Common myeloid progenitor, CD34-positive (primary cell): ENCODE measurements around the gene CFAP97D2.
A peak's percentile ranks its signal among the peaks of the same experiment; 100 is the strongest.

Experiments used
- CTCF ChIA-PET: fragments of 350-600 bp; sonication (Branson Sonifier 250); formaldehyde crosslinking; loops from one replicate; lab custom pipeline; 2021; ENCODE audit warnings: antibody characterized with exemption; lab: Charles Lee
- POLR2A ChIA-PET: fragments of 350-600 bp; sonication (Branson Sonifier 250); formaldehyde crosslinking; loops from one replicate; lab custom pipeline; 2021; ENCODE audit warnings: antibody characterized with exemption; lab: Charles Lee
- DNase-seq, 3 donors: peaks; one replicate each; pipeline versions ENCODE4 v3.0.0 to v3.0.0-alpha.2; 2013
- H3K27ac ChIP-seq, 2 experiments: 1 replicate in 1 of 2; 2 replicates in 1 of 2; pipeline ENCODE4 v1.7.0; 2013; ENCODE audit warnings: inconsistent platforms in 2 of 2, low read length in 2 of 2, mild to moderate bottlenecking in 2 of 2, low read depth in 1 of 2, moderate library complexity in 1 of 2; ENCODE audit not compliant: severe bottlenecking in 2 of 2, insufficient read depth in 1 of 2, poor library complexity in 1 of 2
- H3K27me3 ChIP-seq, 5 experiments: replicated peaks in 2 of 5; 1 replicate in 3 of 5; 2 replicates in 2 of 5; pipeline versions ENCODE4 v1.6.1 to v1.7.0; 2013; ENCODE audit warnings: low read length in 4 of 5, mild to moderate bottlenecking in 2 of 5, moderate library complexity in 2 of 5, inconsistent platforms in 1 of 5; ENCODE audit not compliant: insufficient read depth in 5 of 5, control insufficient read depth in 4 of 5
- H3K36me3 ChIP-seq, 4 experiments: 1 replicate in 2 of 4; 2 replicates in 2 of 4; pipeline versions ENCODE4 v1.6.1 to v1.7.0; 2013; ENCODE audit warnings: low read length in 3 of 4, control low read depth in 1 of 4, mild to moderate bottlenecking in 1 of 4; ENCODE audit not compliant: control insufficient read depth in 4 of 4, insufficient read depth in 4 of 4
- H3K4me1 ChIP-seq, 4 experiments: 1 replicate in 3 of 4; 2 replicates in 1 of 4; pipeline versions ENCODE4 v1.6.1 to v1.7.1; 2013; ENCODE audit warnings: low read length in 3 of 4, mild to moderate bottlenecking in 3 of 4, control low read depth in 1 of 4, inconsistent platforms in 1 of 4, moderate library complexity in 1 of 4; ENCODE audit not compliant: control insufficient read depth in 4 of 4, insufficient read depth in 4 of 4; ENCODE audit errors: control extremely low read depth in 1 of 4
- H3K4me3 ChIP-seq, 7 experiments: 1 replicate in 4 of 7; 2 replicates in 3 of 7; pipeline versions ENCODE4 v1.5.1 to v1.7.0; 2013; ENCODE audit warnings: mild to moderate bottlenecking in 7 of 7, low read length in 6 of 7, moderate library complexity in 6 of 7, inconsistent platforms in 2 of 7, low read depth in 2 of 7, control low read depth in 1 of 7; ENCODE audit not compliant: insufficient read depth in 4 of 7, control insufficient read depth in 1 of 7; ENCODE audit errors: extremely low read depth in 1 of 7
- H3K9me3 ChIP-seq, 5 experiments: 1 replicate in 4 of 5; 2 replicates in 1 of 5; pipeline versions ENCODE4 v1.6.1 to v1.7.1; 2013; ENCODE audit warnings: low read length in 4 of 5, mild to moderate bottlenecking in 2 of 5, inconsistent platforms in 1 of 5, low read depth in 1 of 5, moderate library complexity in 1 of 5; ENCODE audit not compliant: control insufficient read depth in 4 of 5, insufficient read depth in 2 of 5; ENCODE audit errors: control extremely low read depth in 1 of 5
- WGBS: methylation state at CpG from one replicate; pipeline ENCODE4 v1.1.5; 2013; ENCODE audit not compliant: insufficient coverage; 5-methylcytosine and 5-hydroxymethylcytosine counted together

CFAP97D2 gene

DNA sequence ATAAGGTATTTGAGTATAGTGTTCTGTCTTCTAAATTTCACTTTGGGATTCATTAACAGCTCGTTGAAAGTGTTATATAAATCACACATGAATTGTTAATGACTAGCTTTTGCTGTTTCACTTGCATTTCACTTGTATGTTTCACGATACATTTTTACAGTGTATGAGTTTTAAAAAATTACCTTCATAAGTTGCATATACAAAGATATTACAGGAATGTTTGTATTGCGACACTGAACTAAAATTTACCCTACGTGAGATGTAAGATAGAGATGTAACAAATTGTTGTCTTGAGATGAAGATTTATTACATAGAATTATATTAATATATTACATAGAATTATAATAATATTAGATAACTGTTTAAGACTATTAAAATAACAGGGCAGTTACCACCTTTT, 57.2 kb downstream of the CFAP97D2 start:
- WGBS = no CpG with 5 or more reads among the region's 4 CpGs
- H3K9me3 ChIP-seq = no peaks in the 10 kb centered on the region
- CTCF ChIA-PET = interaction anchor here (1.0 to 1.4 kb wide), 5 partner anchors 9 to 16 kb away, joined by 3 to 4 read pairs (median 3); no protein-coding TSS in a partner anchor
- H3K4me3 ChIP-seq = peak overlapping the region in 4 of 7 experiments; percentile 72 to 87 (median 84)
- POLR2A ChIA-PET = interaction anchor here (1.2 kb wide), 1 partner anchor 93 kb away, joined by 3 read pairs; no protein-coding TSS in a partner anchor
- DNase-seq = no peak
- H3K27me3 ChIP-seq = no peaks in the 10 kb centered on the region
- peaks cover 9 to 38% (median 29%) of the 10 kb centered on the region in 4 experiments for H3K36me3 ChIP-seq
- peaks cover 9 to 15% (median 9%) of the 10 kb centered on the region in 4 experiments for H3K4me1 ChIP-seq
- H3K27ac ChIP-seq = peak overlapping the region in 1 of 2 experiments; percentile 81

DNA sequence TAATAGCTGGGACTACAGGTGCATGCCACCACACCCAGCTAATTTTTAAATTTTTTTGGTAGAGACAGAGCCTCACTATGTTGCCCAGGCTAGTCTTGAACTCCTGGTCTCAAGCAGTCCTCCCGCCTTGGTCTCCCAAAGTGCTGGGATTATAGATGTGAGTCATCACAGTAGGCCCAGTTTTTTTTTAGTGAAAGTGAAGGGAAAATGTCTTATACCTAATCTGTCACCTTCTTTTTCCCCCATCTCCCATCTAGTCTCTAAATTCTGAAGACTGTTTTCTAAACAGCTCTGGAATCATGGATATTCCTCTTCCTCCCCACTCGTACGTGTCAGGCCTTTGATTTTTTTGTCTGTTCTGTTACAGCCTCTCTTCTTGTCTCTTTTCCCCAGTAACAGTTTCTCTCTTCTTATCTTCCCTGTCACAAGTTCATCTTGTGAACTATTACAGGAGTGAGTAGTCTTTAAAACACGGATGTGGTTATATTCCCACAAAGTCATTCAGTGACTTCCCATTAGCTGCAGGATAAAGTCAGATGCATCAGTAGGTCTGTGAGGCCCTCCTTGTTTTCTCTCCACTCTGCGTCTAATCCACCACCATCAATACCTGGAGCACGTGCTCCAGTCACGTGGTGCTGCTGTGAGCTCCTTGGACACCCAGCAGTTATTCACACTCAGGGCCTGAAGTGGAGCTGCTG, 58.5 kb downstream of the CFAP97D2 start:
- no peak for DNase-seq
- POLR2A ChIA-PET = interaction anchor here (0.6 to 0.7 kb wide), 2 partner anchors 91 to 569 kb away, joined by 5 to 7 read pairs; no protein-coding TSS in a partner anchor
- H3K27ac ChIP-seq = peak overlapping the region in 1 of 2 experiments; percentile 17
- 90% methylated on average over 4 of the region's 7 CpGs for WGBS
- peaks cover 9 to 15% (median 9%) of the 10 kb centered on the region in 4 experiments for H3K4me1 ChIP-seq
- no peak overlapping the region for H3K4me3 ChIP-seq
- no peaks in the 10 kb centered on the region for H3K9me3 ChIP-seq
- H3K36me3 ChIP-seq = peaks cover 15 to 51% (median 42%) of the 10 kb centered on the region in 4 experiments
- H3K27me3 ChIP-seq = no peaks in the 10 kb centered on the region
- CTCF ChIA-PET = interaction anchor here (0.7 to 1.6 kb wide), 7 partner anchors 8 to 308 kb away, joined by 3 to 4 read pairs (median 3); no protein-coding TSS in a partner anchor

DNA sequence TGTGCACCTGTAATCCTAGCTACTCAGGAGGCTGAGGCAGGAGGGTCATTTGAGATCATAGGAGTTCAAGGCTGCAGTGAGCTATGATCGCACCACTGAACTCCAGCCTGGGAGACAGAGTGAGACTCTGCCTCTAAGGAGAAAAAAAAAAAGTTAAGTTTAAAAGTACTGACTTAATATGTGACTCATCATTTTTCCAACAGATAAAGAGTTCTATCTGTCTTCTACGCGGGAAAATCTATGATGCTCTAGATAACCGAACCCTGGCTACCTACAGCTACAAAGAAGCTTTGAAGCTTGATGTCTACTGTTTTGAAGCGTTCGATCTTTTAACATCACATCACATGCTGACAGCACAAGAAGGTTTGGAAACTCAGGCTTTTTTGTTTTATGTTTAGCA, 62.9 kb downstream of the CFAP97D2 start:
- ChIA-PET POLR2A (no interaction called here), CTCF (interaction anchor here (0.7 kb wide), 1 partner anchor 43 kb away, joined by 3 read pairs; no protein-coding TSS in a partner anchor)

DNA sequence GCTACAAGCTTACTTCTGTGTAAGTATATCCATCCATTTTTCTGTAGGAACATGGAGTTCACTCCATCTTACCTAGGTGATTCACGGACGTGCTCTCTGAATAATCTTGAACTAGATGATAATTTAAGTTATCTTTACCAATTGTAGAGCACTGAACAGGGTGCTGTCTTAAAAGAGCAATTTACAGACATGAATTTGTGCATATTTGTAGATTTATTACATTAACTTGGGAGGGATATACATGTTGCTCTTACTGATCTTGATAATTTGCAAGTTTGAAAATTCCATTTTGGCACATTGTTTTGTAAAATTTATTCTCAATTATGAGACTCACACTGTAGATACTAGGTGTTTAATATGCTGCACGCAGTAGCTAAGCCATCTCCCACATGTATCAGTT, 64.9 kb downstream of the CFAP97D2 start:
- H3K36me3 ChIP-seq = peaks cover 39 to 98% (median 72%) of the 10 kb centered on the region in 4 experiments
- no peak overlapping the region for H3K27ac ChIP-seq
- no peak for DNase-seq
- no peaks in the 10 kb centered on the region for H3K27me3 ChIP-seq
- WGBS = no CpG with 5 or more reads among the region's 3 CpGs
- H3K9me3 ChIP-seq = no peaks in the 10 kb centered on the region
- H3K4me1 ChIP-seq = no peaks in the 10 kb centered on the region
- H3K4me3 ChIP-seq = no peak overlapping the region
- POLR2A ChIA-PET = no interaction called here
- CTCF ChIA-PET = no interaction called here

More for the DNA sequence above, 62.9 kb downstream of the CFAP97D2 start:
- Histone ChIP-seq H3K4me1 (no peaks in the 10 kb centered on the region), H3K36me3 (peaks cover 39 to 93% (median 73%) of the 10 kb centered on the region in 4 experiments), H3K4me3 (no peak overlapping the region), H3K27me3 (no peaks in the 10 kb centered on the region), H3K9me3 (no peaks in the 10 kb centered on the region), H3K27ac (no peak overlapping the region)
- 100% methylated on average over 4 of the region's 6 CpGs for WGBS
- DNase-seq = no peak

DNA sequence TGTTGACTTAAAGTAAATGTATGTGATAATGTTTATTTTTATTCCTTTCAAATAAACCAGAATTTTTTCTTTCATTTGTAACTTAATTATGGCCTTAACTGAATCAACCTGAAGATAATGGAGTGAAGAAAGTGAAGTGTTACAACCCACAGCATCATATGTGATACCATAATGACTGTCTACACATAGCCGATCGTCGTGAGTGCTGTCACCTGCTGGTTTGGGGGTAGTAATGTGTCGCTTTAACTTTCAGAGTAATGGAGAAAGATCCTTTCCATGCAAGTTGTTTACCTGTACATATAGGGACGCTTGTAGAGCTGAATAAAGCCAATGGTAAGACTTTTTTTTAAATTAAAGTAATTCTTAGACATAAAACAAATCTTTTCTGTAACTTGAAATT, 65.6 kb downstream of the CFAP97D2 start:
- WGBS = no CpG with 5 or more reads among the region's 5 CpGs
- POLR2A ChIA-PET = no interaction called here
- H3K4me3 ChIP-seq = no peak overlapping the region
- H3K4me1 ChIP-seq = no peaks in the 10 kb centered on the region
- no peak for DNase-seq
- H3K36me3 ChIP-seq = peaks cover 39 to 98% (median 71%) of the 10 kb centered on the region in 4 experiments
- H3K27ac ChIP-seq = no peak overlapping the region
- H3K27me3 ChIP-seq = no peaks in the 10 kb centered on the region
- no peaks in the 10 kb centered on the region for H3K9me3 ChIP-seq
- CTCF ChIA-PET = interaction anchor here (0.9 kb wide), 1 partner anchor 8 kb away, joined by 3 read pairs; no protein-coding TSS in a partner anchor

DNA sequence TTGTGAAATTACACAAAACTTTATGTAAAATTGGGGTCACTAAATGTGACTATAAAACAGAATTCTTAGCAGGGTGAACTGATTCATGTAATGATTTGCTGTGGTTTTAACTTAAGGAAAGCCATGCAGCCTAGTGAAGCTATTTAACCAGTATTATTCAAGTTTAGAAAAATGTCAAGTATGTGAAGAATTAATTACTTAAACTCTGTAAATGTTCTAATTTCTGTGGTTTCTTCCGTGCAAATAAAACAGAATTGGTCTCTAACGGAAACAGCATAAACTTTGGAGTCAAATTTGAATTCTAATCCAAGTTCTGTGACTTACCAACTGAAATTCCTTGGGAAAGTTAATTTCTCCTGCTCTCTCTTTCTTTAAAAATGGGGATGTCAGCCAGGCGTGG, 69.0 kb downstream of the CFAP97D2 start:
- 100% methylated on average over 3 of the region's 3 CpGs for WGBS
- CTCF ChIA-PET = interaction anchor here (1.3 kb wide), 1 partner anchor 12 kb away, joined by 3 read pairs; no protein-coding TSS in a partner anchor
- POLR2A ChIA-PET = no interaction called here
- H3K4me3 ChIP-seq = no peak overlapping the region
- peaks cover 28 to 96% (median 69%) of the 10 kb centered on the region in 4 experiments for H3K36me3 ChIP-seq
- no peaks in the 10 kb centered on the region for H3K9me3 ChIP-seq
- H3K27me3 ChIP-seq = no peaks in the 10 kb centered on the region
- H3K27ac ChIP-seq = no peak overlapping the region
- no peak for DNase-seq
- no peaks in the 10 kb centered on the region for H3K4me1 ChIP-seq

DNA sequence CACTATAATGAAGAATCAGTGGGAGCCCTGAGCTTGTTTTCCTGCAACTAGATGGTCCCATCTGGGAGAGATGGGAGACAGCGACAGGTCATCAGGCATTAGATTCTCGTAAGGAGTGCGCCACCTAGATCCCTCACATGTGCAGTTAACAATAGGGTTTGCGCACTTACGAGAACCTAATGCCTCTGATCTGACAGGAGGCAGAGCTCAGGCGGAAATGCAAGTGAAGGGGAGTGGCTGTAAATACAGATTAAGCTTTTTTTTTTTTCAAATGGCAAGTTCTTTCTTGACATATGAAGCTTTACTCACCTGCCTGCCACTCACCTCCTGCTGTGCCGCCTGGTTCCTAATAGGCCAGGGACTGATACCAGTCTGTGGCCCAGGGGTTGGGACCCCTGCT, 70.0 kb downstream of the CFAP97D2 start:
- ChIA-PET CTCF (interaction anchor here (1.2 kb wide), 1 partner anchor 11 kb away, joined by 4 read pairs; no protein-coding TSS in a partner anchor), POLR2A (no interaction called here)
- no peaks in the 10 kb centered on the region for H3K27me3 ChIP-seq
- H3K4me1 ChIP-seq = no peaks in the 10 kb centered on the region
- peaks cover 28 to 92% (median 61%) of the 10 kb centered on the region in 4 experiments for H3K36me3 ChIP-seq
- 95% methylated on average over 6 of the region's 7 CpGs for WGBS
- H3K27ac ChIP-seq = no peak overlapping the region
- no peaks in the 10 kb centered on the region for H3K9me3 ChIP-seq
- H3K4me3 ChIP-seq = no peak overlapping the region
- no peak for DNase-seq
